CD4-positive, alpha-beta T cell treated with Interleukin-6 for 4 hours (primary cell): ENCODE results near the gene CUZD1.

Experiments used
- DNase-seq: peaks from one replicate; pipeline ENCODE4 v3.0.0-alpha.2; 2020; ENCODE audit warnings: mixed read lengths

The CUZD1 gene

DNA sequence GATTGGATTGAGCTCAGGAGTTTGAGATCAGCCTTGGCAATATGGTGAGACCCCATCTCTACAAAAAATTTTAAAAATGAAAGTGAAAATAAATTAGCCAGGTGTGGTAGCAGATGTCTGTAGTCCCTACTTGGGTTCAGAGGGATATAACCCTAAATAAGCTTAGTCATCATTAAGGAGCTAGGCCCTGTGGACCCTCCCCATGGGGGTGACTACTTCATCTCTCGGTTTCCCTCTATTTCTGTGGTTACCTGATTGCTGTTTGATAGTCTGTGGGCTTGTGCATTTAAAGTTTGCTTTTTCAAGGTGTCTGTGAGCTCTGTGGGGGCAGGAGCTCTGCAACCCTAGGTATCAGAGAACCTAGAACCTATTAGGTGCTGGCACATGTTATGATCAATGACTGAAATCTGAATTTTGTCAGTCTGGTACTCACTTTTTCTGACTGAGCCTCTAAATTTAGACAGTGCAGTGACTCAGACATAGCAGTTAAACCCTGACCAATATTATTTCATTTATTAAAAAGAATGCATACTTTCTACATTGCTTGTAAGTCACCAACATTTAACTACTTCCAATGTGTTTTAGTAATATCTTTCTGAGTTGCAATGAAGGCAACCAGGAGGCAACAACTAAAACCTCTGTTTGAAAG, 8.1 kb upstream of the CUZD1 start:
- no peak for DNase-seq

DNA sequence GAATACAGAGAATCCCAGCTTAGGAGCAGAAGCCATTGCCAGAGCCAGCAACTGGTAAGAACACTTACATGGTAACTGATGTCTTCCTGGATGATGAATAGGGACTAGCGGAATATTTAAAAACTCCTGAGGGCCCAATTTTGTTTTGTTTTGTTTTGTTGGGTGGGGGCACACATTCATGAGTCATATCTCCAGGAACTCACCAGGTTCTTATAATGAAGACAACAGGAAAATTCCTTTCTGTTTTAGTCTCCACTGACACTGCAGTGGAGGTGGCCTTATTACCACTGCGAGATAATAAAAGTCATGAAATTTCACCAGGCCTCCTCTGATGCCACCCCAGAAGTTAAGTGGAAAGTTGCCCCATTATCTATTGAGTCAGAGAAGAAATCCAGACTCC, 6.6 kb upstream of the CUZD1 start:
- no peak for DNase-seq

DNA sequence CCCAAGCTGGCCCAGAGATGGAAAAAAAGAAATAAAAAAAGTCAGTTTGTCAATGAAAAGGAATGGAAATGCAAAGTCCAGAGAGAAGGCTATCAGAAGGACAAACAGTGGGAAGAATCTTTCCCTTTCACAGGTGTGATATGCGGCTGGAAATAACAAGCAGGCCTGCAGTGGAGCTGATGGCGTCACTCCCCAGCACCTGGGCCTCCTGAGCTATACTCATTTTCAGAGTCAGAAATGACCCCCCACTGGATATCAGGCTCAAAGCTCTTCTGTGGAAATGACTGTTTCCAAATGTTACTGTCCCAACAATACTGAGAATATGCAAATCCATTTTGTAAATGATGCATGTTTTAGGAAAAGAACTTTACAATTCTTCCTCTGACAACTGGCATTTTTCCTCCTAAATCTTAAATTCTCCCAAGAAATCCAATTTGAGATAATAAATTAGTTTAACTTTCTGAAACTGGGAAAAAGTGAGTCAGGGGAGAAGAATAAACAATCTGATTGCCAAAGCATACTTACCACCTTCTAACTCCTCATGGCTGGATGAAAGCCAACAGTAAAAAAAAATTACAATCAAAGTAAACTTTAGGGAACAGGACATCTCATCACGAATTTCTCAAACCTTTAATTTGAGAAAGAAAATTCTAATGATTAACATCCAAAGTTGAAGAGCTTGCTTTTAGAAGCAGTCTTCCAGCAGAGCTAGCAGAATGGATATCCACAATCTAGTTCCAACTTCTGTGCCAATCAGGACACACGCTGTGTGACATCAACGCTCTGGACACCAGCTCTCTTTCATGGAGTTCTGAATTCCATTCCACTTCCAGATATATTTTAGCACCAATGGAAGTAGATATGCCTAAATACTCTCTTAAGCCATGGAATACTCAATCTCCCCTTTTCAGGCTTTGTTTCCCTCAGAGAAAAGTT, 5.3 kb upstream of the CUZD1 start:
- DNase-seq = no peak

DNA sequence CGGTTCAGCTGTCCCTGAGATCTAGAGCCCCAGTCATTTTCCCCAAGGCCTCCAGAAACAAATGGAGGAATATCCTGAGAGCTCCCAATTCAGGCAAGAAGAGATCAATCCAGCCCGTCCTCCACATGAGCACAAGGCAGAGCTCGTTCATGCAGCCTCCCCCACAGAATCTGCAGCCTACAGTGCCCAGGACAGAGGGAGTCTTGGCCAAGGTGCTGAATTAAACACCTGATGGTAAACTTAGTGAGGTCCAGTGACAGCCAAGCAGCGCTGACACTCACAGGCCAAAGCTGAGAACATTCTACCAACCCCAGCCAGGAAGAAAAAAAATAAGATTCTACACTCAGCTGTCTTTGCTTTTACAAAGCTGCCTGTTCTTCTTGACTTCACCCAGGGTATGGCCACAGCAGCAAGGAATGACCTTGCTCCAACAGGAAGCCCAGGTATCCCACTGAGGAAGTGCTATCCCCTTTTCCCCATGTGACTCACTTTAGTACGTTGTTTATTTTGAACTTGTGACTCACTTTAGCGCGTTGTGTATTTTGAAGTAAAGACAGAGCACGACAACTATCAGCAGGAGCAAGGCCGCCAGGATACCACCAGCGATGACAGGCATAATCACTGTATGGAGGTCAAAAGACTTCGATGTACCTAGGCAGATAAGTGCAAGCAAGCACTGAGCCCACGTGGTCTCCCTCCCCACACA, 4.4 kb upstream of the CUZD1 start:
- DNase-seq = no peak

- no peak for DNase-seq
Measured at GRCh38 chr10:122849090-122849489, 3.4 kb upstream of the CUZD1 start.

DNA sequence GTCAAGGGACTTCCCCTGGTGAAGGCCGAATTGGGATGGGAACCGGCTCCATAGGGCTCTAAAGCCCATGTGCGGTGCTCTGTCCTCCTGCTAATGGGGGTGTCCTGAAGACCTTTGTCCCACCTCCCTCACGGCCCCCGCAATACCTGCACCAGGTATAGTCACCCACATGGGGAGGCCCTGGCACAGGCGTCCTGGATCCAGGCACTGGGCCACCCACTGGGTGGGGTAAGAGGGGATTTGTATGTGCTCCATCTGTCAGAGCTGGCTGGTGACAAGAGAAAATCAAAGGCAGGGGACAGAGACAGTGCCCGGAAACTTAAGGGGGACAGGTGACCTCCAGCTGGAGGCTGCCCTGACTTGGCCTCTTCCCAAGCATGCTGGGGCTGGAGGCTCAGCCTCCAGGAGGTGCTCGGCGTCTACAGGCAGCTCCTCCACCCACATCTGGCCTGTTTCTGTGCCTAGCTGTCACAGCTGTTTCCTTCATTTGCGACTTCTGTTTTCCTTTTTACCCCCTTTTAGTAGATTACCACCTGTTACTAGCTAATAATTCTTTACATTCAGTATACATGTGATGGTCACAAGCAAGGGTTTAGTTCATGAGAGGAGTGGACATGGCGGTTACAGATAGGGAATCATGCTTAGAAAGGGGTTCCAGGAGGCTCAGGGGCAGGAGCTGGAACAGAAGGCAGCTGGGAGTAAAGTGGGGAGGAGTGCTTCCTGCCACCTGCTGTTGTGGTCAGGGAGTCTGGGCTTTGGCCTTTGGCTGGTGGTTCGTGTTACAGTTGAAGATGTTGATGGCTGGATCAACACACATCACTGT, 2.3 kb upstream of the CUZD1 start:
- no peak for DNase-seq

GRCh38 chr10:122844146-122844545, 1.5 kb downstream of the CUZD1 start:
- DNase-seq = no peak

DNA sequence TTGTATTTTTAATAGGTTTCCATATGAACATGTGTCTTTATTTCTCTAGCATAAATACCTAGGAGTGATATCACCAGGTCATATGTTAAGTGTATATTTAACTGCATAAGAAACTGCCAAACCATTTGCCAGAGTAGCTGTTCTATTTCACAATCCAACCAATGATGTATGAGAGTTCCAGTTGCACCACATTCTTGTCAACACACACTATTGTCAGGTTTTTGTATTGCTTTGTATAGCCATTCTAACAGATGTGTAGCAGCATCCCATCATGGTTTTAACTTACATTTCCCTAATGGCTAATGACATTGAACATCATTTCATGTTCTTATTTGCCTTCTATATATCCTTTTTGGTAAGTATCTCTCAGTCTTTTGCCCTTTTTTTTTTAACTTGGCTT, 4.1 kb downstream of the CUZD1 start:
- no peak for DNase-seq

GRCh38 chr10:122839505-122839904, 6.2 kb downstream of the CUZD1 start:
- no peak for DNase-seq

- no peak for DNase-seq
Measured at GRCh38 chr10:122838880-122839279, 6.8 kb downstream of the CUZD1 start.

- no peak for DNase-seq
Measured at GRCh38 chr10:122835908-122836307, 9.7 kb downstream of the CUZD1 start.

- no peak for DNase-seq
Measured at GRCh38 chr10:122830965-122831353, 14.7 kb downstream of the CUZD1 start.

DNA sequence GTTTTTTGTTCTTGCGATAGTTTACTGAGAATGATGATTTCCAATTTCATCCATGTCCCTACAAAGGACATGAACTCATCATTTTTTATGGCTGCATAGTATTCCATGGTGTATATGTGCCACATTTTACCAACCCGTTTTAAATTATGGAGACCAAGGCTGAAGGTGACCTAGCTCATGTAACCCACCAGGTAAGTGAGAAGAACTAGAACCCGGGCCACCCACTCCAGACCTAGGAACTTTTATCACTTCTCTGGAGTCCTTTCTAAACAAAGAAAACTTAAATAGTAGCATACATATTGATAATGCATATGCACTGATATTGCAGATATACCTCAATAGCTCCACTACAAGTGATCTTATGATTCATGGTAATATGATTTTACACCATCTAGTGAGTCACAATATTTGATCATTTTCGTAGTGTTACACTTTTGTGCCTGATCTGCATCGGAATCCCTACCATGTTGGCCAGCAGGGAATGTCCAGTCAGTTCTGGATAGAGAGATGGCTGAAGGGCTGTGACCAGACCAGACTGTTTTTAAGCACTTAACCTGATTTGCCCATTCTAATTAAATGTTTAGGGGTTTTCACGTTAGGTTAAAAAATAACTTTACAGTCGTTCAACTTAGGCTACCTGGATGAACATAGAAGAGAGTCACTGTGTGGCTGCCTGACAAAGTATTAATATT, 15.2 kb downstream of the CUZD1 start:
- DNase-seq = no peak

- DNase-seq = no peak
Measured at GRCh38 chr10:122829454-122829853, 16.2 kb downstream of the CUZD1 start.

GRCh38 chr10:122828716-122829255, 16.9 kb downstream of the CUZD1 start:
- no peak for DNase-seq

GRCh38 chr10:122827302-122827701, 18.4 kb downstream of the CUZD1 start:
- DNase-seq = no peak

DNA sequence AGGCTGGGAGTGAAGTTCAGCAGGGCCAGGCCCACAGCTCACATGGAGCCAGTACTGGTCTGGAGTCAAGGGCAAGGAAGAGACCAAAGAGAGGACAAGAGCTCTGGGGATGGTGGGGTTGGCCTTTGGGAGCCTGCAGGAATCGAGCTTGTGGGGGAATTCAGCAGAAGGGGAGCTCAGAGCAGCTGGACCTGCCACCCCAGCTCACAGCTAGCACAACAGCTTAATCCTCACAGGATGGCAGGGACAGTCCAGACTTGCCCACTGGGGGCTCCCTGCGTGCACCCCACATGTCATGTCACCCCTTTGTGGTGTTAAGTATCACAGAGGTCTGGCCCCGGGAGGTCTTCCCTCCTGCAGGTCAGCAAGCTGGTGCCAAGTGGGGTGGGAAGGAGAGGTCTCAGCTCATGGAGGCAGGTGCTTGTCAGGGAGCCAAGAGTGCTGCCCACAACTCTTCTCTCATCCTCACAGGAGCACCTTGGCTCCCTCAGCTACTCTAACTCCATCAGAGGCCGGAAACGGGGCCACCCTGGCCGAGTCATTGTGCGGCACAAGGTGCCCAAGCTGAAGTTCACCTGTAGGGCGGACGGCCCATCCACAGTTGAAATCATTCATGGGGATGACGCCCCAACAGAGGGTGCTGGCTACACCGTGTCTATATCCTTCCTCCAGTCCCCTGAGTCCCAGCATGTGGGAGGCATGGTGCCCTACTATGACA, 22.5 kb downstream of the CUZD1 start:
- DNase-seq = no peak

DNA sequence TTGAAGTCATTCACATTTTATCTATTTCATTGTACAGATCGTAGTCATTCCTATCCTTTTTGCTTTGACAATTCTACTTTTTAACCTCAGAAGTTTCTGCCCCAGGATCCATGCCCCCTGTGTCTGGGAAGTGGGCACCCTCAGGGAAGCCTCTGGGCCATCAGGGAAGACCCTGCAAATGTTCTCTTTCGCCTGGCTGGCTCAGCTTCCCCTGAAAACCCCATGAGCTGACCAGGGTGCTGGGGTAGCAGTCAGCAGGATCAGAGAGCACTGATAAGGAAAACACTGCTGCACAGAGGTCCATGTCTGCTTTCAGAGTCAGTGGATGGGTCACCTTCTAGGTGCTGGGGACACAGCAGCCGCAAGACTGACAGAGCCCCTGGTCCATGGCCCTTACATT, 23.8 kb downstream of the CUZD1 start:
- DNase-seq = no peak

DNA sequence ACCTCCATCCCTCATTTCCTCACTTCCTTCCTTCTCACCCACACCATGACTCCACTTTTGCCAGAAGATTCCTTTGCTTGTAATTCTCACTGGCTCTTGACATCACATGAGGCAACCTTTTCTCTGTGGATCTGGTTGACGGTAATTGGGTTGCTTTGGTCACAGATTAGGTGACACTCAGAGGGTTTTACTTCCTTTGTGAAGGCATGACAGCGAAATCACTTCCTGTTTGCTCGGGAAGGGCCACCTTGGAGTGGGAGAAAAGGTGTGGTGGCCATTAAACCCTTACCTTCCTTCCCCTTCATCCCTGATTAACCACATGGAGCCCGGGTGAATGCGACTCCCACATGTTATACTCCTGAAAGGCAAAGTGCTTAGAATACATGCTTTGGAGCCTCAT, 30.2 kb downstream of the CUZD1 start:
- no peak for DNase-seq

DNA sequence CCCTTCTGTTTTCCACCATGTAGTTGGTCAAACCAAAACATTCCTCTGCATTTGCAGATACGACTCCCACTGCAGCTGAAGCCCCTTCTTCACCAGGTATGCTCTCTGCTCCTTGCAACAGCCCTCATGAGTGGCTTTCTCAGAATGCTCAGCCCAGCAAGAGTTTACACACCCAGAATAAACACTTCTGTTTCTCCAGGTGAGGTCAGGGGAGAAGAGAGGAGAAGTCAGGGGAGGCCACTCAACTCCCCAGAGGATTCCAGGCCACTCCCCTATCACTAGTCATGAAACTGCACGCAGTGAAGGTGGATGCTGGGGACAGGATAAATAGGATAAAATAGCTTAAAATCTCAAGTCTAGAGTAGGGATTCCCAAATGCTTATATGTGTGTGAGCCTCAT, 31.2 kb downstream of the CUZD1 start:
- DNase-seq = no peak

- no peak for DNase-seq
Measured at GRCh38 chr10:122812751-122813150, 32.9 kb downstream of the CUZD1 start.
